LNCaP clone FGC (cell line): ENCODE data around the gene SRMS.

Experiments used
- DNase-seq: peaks from one replicate; pipeline ENCODE4 v3.0.0-alpha.2; 2011; ENCODE audit warnings: low read depth
- H3K4me3 ChIP-seq: 2 replicates; pipeline ENCODE4 v1.5.1; 2011; ENCODE audit warnings: mild to moderate bottlenecking, low read depth, low read length, control low read depth
- CTCF ChIP-seq: IDR thresholded peaks from 2 replicates; pipeline ENCODE4 v1.5.1; 2012; ENCODE audit warnings: mild to moderate bottlenecking; ENCODE audit not compliant: control insufficient read depth, insufficient read depth; ENCODE audit errors: extremely low read depth

The SRMS gene

GRCh38 chr20:63546956-63547724 is 409 bp downstream of the SRMS start:
- no peak for DNase-seq
- no peak overlapping the region for H3K4me3 ChIP-seq
- TF ChIP-seq CTCF = no peak

DNA sequence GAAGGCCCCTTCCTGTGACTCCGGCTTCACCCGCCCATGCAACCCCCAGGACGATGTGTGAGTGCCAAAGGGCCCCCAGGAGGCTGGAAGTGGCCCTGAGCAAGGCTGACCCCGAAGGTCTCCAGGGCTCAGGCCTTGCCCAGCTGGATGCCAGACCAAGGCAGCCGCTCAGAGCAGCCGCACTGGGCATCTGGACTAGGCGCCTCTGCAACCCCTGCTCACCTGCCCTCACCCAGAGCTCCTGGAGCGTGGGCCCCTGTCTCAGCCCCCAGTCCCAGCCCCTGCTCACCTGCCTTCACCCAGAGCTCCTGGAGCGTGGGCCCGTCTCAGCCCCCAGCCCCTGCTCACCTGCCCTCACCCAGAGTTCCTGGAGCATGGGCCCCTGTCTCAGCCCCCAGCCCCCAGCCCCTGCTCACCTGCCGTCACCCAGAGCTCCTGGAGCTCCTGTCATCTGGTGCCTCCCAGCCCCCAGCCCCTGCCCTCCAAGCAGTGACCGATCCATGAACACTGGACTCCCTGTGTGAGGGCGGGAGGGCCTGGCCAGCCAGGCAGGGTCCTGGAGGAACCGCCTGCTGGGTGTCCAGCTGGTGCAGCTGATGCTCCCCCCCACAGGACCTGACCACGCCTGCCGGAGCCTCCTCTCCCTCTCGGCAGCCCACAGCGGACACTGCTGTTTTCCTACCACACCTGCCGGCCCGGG is 1.1 kb downstream of the SRMS start:
- TF ChIP-seq CTCF = no peak
- H3K4me3 ChIP-seq = no peak overlapping the region
- no peak for DNase-seq

DNA sequence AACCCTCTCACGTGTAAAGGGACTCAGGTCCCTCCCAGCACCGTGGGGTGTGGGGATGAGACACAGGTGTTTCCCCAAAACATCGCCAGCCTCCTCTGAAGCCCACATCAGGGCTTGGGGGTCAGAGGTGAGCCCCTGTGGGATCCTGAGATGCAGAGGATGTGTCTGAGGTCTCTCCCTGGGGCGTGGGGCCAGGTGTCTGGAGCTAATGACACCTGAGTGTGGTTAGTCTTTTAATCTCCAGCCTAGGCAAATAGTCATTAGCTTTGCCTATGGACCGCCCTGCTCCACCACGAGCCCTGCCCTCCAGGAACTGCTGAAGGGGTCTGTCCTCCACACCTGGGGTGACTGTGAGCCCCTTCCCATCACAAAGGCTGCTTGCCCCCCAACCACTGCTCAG is 1.7 kb downstream of the SRMS start:
- H3K4me3 ChIP-seq = no peak overlapping the region
- DNase-seq = no peak
- no peak for TF ChIP-seq CTCF

GRCh38 chr20:63544958-63545516 is 2.5 kb downstream of the SRMS start:
- no peak overlapping the region for H3K4me3 ChIP-seq
- no peak for TF ChIP-seq CTCF
- DNase-seq = no peak

- TF ChIP-seq CTCF = no peak
- H3K4me3 ChIP-seq = no peak overlapping the region
- DNase-seq = no peak
These were observed 3.1 kb downstream of the SRMS start for GRCh38 chr20:63544241-63544957.

DNA sequence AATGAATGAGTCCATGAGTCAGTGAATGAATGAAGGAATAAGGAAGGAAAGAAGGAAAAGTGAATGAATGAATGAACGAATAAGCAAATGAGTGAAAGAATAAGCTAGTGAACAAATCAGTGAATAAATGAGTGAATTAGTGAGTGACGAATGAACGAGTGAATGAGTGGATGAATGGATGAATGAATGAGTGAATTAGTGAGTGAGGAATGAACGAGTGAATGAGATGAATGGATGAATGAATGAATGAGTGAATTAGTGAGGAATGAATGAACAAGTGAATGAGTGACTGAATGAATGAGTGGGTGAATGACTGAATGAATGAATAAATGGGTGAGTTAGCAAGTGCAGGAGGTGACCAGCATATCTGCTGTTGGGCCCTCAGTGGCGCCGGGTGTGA is 3.8 kb downstream of the SRMS start:
- TF ChIP-seq CTCF = no peak
- DNase-seq = no peak
- H3K4me3 ChIP-seq = no peak overlapping the region
